Retinal pigment epithelial cell (primary cell): Measurements from ENCODE around the gene MMP28.

Source experiments
- DNase-seq: peaks from one replicate; pipeline ENCODE4 v3.0.0-alpha.2; 2010; ENCODE audit warnings: low read depth
- H3K4me3 ChIP-seq: 2 replicates; pipeline ENCODE4 v1.5.1; 2011; ENCODE audit warnings: mild to moderate bottlenecking, low read length, control low read depth, moderate library complexity
- TF ChIP-seq, protein P1 (sequence below): conservative IDR thresholded peaks from 2 replicates; pipeline ENCODE4 v1.5.1; 2011; ENCODE audit warnings: low read depth, low read length, control low read depth, inconsistent platforms

MMP28 gene

DNA sequence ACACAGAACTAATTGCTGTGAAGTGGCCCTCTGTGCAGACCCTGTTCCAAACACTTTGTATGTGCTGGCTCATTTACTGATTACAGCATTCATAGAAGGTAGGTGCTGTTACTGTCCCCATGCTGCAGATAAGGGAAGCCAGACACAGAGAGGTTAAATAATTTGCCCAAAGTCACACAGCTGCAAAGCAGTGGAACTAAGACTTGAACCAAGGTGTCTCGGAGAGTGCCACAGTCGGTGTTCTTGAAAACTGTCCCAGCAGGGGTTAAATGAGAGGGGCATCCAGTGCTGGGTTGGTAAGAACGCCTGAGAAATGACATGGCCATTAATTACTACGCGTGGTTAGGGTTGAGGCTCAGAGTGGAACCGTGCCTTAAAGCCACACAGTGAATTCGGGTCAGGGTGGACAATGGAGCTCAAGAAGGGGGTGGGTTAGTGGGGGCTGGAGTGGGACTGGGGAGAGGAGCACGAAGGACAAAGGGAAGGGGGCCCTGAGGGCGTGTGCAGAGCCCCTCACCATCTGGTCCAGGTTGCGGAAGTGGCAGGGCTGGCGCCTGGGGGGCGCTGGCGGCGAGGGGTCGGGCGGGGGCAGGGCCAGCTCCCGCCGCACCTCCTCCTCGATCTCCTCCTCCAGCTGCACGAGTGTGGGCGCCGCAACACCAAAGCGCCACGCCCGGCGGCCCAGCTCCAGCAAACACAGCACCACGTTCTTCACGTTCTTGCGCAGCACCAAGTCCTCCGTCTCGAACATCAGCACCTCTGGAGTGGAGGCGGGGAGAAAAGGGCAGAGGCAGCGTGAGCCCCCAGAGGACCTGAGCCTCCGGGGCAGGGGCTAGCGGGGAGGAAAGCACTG, 45.7 kb downstream of the MMP28 start:
- no peak for DNase-seq
- no peak overlapping the region for H3K4me3 ChIP-seq

DNA sequence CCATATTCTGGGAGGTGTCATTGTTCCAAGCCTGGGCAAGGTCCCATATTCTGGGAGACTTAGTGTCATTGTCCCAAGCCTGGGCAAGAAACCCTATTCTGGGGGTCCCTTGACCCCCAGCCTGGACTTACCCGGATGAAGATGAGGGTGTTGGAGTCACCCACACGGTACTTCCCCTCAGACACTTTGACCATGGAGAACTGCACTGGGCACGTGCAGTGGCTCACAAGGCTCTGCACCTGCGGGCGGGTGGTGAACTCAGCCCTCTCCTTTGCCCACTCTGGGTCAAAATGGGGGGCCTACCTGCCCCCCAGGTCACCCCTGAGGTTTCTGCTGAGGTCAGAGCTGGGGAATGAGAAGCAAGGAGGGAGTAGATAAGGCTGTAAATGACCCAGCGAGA, 46.5 kb downstream of the MMP28 start:
- DNase-seq: no peak
- TF ChIP-seq, protein P1, sequence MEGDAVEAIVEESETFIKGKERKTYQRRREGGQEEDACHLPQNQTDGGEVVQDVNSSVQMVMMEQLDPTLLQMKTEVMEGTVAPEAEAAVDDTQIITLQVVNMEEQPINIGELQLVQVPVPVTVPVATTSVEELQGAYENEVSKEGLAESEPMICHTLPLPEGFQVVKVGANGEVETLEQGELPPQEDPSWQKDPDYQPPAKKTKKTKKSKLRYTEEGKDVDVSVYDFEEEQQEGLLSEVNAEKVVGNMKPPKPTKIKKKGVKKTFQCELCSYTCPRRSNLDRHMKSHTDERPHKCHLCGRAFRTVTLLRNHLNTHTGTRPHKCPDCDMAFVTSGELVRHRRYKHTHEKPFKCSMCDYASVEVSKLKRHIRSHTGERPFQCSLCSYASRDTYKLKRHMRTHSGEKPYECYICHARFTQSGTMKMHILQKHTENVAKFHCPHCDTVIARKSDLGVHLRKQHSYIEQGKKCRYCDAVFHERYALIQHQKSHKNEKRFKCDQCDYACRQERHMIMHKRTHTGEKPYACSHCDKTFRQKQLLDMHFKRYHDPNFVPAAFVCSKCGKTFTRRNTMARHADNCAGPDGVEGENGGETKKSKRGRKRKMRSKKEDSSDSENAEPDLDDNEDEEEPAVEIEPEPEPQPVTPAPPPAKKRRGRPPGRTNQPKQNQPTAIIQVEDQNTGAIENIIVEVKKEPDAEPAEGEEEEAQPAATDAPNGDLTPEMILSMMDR: no peak

More for the DNA sequence above, 45.7 kb downstream of the MMP28 start:
- TF ChIP-seq, protein P1: no peak

DNA sequence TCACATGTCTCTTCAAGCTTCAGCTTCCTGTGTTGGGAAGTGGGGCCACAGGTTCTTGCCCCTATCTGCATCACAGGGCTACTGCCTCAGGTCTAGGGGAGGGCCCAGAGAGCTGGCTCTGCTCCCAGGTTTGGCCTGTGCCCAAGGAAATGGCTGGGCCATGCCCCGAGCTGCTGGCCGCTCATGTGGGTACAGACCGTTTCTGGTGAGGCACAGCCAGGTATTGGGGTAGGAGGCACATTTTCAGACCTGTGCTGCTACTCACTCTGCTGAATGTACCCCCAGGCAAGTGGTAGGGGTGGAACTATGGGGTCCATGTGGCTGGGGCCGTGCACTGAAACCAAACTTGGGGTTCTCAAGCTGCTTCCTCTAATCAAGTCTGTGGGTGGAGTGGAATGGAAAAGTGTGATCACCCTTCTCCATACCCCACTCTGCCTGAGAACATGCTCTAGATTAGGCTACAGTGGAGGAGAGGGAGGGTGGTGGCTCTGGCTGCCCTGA, 47.0 kb downstream of the MMP28 start:
- no peak for DNase-seq
- TF ChIP-seq, protein P1: no peak
- H3K4me3 ChIP-seq: no peak overlapping the region

More for the DNA sequence above, 46.5 kb downstream of the MMP28 start:
- H3K4me3 ChIP-seq: no peak overlapping the region

DNA sequence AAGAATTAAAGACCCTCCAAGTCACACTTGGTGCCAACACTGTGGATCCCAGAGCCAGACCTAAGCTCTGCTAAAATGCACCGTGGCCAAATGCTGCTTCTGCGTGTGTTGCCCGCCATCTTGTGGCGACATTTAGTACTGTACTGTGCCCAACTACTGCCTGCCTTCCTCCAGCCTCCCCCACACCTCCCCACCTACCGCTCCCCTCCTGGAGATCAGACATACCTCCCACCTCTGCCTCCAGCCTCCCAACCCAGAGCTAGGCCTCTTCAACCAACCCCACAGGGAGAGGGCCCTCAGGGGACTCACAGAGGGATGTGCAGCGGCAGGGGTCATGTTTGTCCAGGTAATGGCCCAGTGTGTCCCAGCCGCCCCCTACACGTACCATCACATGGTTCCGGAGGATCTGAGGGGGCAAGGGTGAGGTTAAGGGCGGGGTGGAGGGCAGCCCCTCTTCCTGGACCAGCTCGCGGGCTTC, 47.9 kb downstream of the MMP28 start:
- peak; percentile 25 for DNase-seq
- no peak overlapping the region for H3K4me3 ChIP-seq
- TF ChIP-seq, protein P1: peak; percentile 81

DNA sequence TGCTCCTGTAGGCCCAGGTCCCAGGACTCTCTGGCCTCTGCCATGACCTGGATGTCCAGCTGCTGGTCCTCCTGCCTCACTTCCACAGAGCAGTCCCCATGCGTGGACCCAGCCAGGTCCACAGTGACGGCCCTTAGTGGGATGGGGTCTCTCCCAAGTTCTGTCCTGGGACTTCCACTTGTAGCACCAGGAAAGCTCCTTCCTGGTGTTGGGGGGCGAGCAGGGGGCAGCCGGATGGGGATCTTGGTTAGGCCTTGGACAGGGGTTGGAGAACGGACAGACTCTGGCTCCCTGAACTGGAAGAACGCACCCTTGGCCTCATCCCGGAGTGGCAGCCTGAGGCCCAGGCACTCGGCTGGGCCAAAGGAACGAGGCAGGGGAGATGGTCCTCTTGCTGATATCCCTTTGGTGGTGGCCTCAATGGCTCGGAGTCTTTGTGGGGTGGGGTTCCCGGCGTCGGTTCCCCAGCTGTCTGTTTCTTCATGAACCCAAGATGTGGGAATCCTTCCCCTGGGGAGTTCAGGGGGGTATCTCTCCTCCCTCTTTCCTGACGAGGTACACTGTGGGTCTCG, 49.6 kb downstream of the MMP28 start:
- TF ChIP-seq, protein P1: no peak
- no peak for DNase-seq
- H3K4me3 ChIP-seq: no peak overlapping the region

DNA sequence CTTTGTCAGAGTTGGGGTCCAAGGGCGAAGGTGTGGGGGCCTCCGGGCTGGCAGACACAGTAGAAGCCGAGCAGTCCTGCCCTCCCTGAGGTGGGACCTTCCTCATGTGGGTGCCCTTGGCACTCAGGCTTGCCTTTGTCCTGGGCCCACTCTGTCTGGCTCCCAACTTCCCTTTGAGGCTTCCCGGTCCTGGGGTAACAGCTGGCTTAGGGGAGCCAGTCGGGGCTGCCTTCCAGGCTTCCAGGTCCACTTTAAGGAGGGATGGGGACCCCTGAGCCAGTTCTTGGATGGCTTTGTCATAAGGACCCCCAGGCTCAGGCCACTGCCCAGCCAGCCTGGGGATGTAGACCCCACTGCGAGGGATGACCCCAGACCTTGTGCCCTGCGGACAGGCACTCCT, 50.2 kb downstream of the MMP28 start:
- TF ChIP-seq, protein P1: no peak
- DNase-seq: no peak
- H3K4me3 ChIP-seq: no peak overlapping the region
